Measurements from ENCODE around the gene AMER2. TPM values are rescaled to one million over a fixed set of nuclear protein-coding genes. Genes with fewer than 3 reads are reported as not detected.
A peak's percentile ranks its signal among the peaks of the same experiment; 100 is the strongest.

AMER2 gene
- total and polyA plus RNA-seq, 4 experiments from 2014 or later: not detected

- POLR2A ChIA-PET (ENCODE audit: partially characterized antibody): no interaction called here
- no peaks in the 10 kb centered on the region for H3K9me3 ChIP-seq (ENCODE audit: control insufficient read depth in 1 of 2, low read length in 2 of 2)
Observed at GRCh38 chr13:25175026-25175425, 2.9 kb upstream of the AMER2 start.

GRCh38 chr13:25174304-25174703 is 2.2 kb upstream of the AMER2 start:
- Mint-ChIP-seq H3K4me3 (no peak overlapping the region), H3K4me1 (peaks cover 6 to 15% (median 10%) of the 10 kb centered on the region in 4 donors), H3K27me3 (peaks cover 55 to 65% of the 10 kb centered on the region in 2 donors), H3K36me3 (no peaks in the 10 kb centered on the region), H3K9me3 (peaks cover 0 to 8% (median 2%) of the 10 kb centered on the region in 8 donors), H3K27ac (no peak overlapping the region)
- Histone ChIP-seq H3K27ac (ENCODE audit: low read depth, low read length) (no peak overlapping the region), H3K27me3 (ENCODE audit: insufficient read depth, low read length) (peaks cover 4% of the 10 kb centered on the region), H3K4me1 (ENCODE audit: insufficient read depth, low read length) (peaks cover 12% of the 10 kb centered on the region), H3K4me3 (ENCODE audit: low read length in 2 of 2) (no peak overlapping the region), H3K9me3 (ENCODE audit: control insufficient read depth in 1 of 2, low read length in 2 of 2) (no peaks in the 10 kb centered on the region), H3K36me3 (ENCODE audit: insufficient read depth, low read length) (no peaks in the 10 kb centered on the region)
- DNase-seq: no peak
- ChIA-PET POLR2A (ENCODE audit: partially characterized antibody) (no interaction called here), CTCF (ENCODE audit: partially characterized antibody) (no interaction called here)
- intact Hi-C loops (cut with micrococcal nuclease): no loop called here

More at GRCh38 chr13:25175026-25175425, 2.9 kb upstream of the AMER2 start:
- intact Hi-C loops (cut with micrococcal nuclease): no loop called here
- Mint-ChIP-seq H3K27ac (no peak overlapping the region), H3K36me3 (no peaks in the 10 kb centered on the region), H3K4me3 (no peak overlapping the region), H3K9me3 (peaks cover 0 to 9% (median 3%) of the 10 kb centered on the region in 8 donors), H3K27me3 (peaks cover 51 to 63% of the 10 kb centered on the region in 2 donors), H3K4me1 (peaks cover 6 to 11% (median 10%) of the 10 kb centered on the region in 4 donors)
- CTCF ChIA-PET (ENCODE audit: partially characterized antibody): interaction anchor here (1.1 kb wide), 1 partner anchor 60 kb away, joined by 3 read pairs; no protein-coding TSS in a partner anchor
- peaks cover 4% of the 10 kb centered on the region for H3K27me3 ChIP-seq (ENCODE audit: insufficient read depth, low read length)
- peaks cover 12% of the 10 kb centered on the region for H3K4me1 ChIP-seq (ENCODE audit: insufficient read depth, low read length)
- H3K36me3 ChIP-seq (ENCODE audit: insufficient read depth, low read length): no peaks in the 10 kb centered on the region
- no peak for DNase-seq
- H3K27ac ChIP-seq (ENCODE audit: low read depth, low read length): no peak overlapping the region
- no peak overlapping the region for H3K4me3 ChIP-seq (ENCODE audit: low read length in 2 of 2)

GRCh38 chr13:25172303-25172630 is 179 bp upstream of the AMER2 start:
- Mint-ChIP-seq H3K27ac (no peak overlapping the region), H3K36me3 (no peaks in the 10 kb centered on the region), H3K27me3 (peaks cover 54 to 62% of the 10 kb centered on the region in 2 donors), H3K9me3 (peaks cover 0 to 4% (median 0%) of the 10 kb centered on the region in 8 donors), H3K4me1 (peaks cover 6 to 15% (median 10%) of the 10 kb centered on the region in 4 donors), H3K4me3 (peak overlapping the region in 3 of 8 donors; percentile 60 to 77 (median 70))
- no peaks in the 10 kb centered on the region for H3K9me3 ChIP-seq (ENCODE audit: control insufficient read depth in 1 of 2, low read length in 2 of 2)
- peaks cover 12% of the 10 kb centered on the region for H3K4me1 ChIP-seq (ENCODE audit: insufficient read depth, low read length)
- peaks cover 4% of the 10 kb centered on the region for H3K27me3 ChIP-seq (ENCODE audit: insufficient read depth, low read length)
- ChIA-PET CTCF (ENCODE audit: partially characterized antibody) (no interaction called here), POLR2A (ENCODE audit: partially characterized antibody) (no interaction called here)
- H3K36me3 ChIP-seq (ENCODE audit: insufficient read depth, low read length): no peaks in the 10 kb centered on the region
- DNase-seq: no peak
- H3K27ac ChIP-seq (ENCODE audit: low read depth, low read length): no peak overlapping the region
- intact Hi-C loops (cut with micrococcal nuclease): no loop called here
- H3K4me3 ChIP-seq (ENCODE audit: low read length in 2 of 2): no peak overlapping the region

- POLR2A ChIA-PET (ENCODE audit: partially characterized antibody): no interaction called here
- CTCF ChIA-PET (ENCODE audit: partially characterized antibody): no interaction called here
- no peaks in the 10 kb centered on the region for H3K9me3 ChIP-seq (ENCODE audit: control insufficient read depth in 1 of 2, low read length in 2 of 2)
- Mint-ChIP-seq H3K27ac (no peak overlapping the region), H3K36me3 (no peaks in the 10 kb centered on the region), H3K9me3 (peaks cover 0 to 4% (median 0%) of the 10 kb centered on the region in 8 donors), H3K27me3 (peaks cover 48 to 52% of the 10 kb centered on the region in 2 donors), H3K4me1 (peaks cover 6 to 15% (median 10%) of the 10 kb centered on the region in 4 donors), H3K4me3 (peak overlapping the region in 6 of 8 donors; percentile 56 to 77 (median 72))
- H3K4me3 ChIP-seq (ENCODE audit: low read length in 2 of 2): no peak overlapping the region
- no peaks in the 10 kb centered on the region for H3K36me3 ChIP-seq (ENCODE audit: insufficient read depth, low read length)
- peaks cover 4% of the 10 kb centered on the region for H3K27me3 ChIP-seq (ENCODE audit: insufficient read depth, low read length)
- DNase-seq: no peak
- H3K4me1 ChIP-seq (ENCODE audit: insufficient read depth, low read length): peaks cover 12% of the 10 kb centered on the region
- intact Hi-C loops (cut with micrococcal nuclease): no loop called here
- no peak overlapping the region for H3K27ac ChIP-seq (ENCODE audit: low read depth, low read length)
Observed at GRCh38 chr13:25171170-25171516, 945 bp downstream of the AMER2 start.

GRCh38 chr13:25170554-25171111 is 1.5 kb downstream of the AMER2 start:
- peaks cover 4% of the 10 kb centered on the region for H3K27me3 ChIP-seq (ENCODE audit: insufficient read depth, low read length)
- no peaks in the 10 kb centered on the region for H3K9me3 ChIP-seq (ENCODE audit: control insufficient read depth in 1 of 2, low read length in 2 of 2)
- H3K27ac ChIP-seq (ENCODE audit: low read depth, low read length): no peak overlapping the region
- H3K4me3 ChIP-seq (ENCODE audit: low read length in 2 of 2): no peak overlapping the region
- CTCF ChIA-PET (ENCODE audit: partially characterized antibody): no interaction called here
- peaks cover 0 to 4% (median 0%) of the 10 kb centered on the region in 8 donors for H3K9me3 Mint-ChIP-seq
- intact Hi-C loops (cut with micrococcal nuclease): no loop called here
- DNase-seq: no peak
- H3K4me3 Mint-ChIP-seq: peak overlapping the region in 3 of 8 donors; percentile 23 to 54 (median 47)
- H3K27ac Mint-ChIP-seq: no peak overlapping the region
- peaks cover 6 to 15% (median 10%) of the 10 kb centered on the region in 4 donors for H3K4me1 Mint-ChIP-seq
- no peaks in the 10 kb centered on the region for H3K36me3 Mint-ChIP-seq
- H3K27me3 Mint-ChIP-seq: peaks cover 48 to 50% of the 10 kb centered on the region in 2 donors
- no peaks in the 10 kb centered on the region for H3K36me3 ChIP-seq (ENCODE audit: insufficient read depth, low read length)
- H3K4me1 ChIP-seq (ENCODE audit: insufficient read depth, low read length): peaks cover 12% of the 10 kb centered on the region
- POLR2A ChIA-PET (ENCODE audit: partially characterized antibody): no interaction called here

GRCh38 chr13:25169951-25170553 is 2.0 kb downstream of the AMER2 start:
- H3K36me3 ChIP-seq (ENCODE audit: insufficient read depth, low read length): no peaks in the 10 kb centered on the region
- Mint-ChIP-seq H3K9me3 (peaks cover 0 to 4% (median 0%) of the 10 kb centered on the region in 8 donors), H3K4me1 (peaks cover 6 to 15% (median 10%) of the 10 kb centered on the region in 4 donors), H3K27me3 (peaks cover 44% of the 10 kb centered on the region in 2 donors), H3K4me3 (peak overlapping the region in 3 of 8 donors; percentile 23 to 54 (median 47)), H3K27ac (peak overlapping the region in 1 of 7 donors; percentile 7), H3K36me3 (no peaks in the 10 kb centered on the region)
- H3K27ac ChIP-seq (ENCODE audit: low read depth, low read length): no peak overlapping the region
- intact Hi-C loops (cut with micrococcal nuclease): no loop called here
- ChIA-PET CTCF (ENCODE audit: partially characterized antibody) (no interaction called here), POLR2A (ENCODE audit: partially characterized antibody) (no interaction called here)
- H3K9me3 ChIP-seq (ENCODE audit: control insufficient read depth in 1 of 2, low read length in 2 of 2): no peaks in the 10 kb centered on the region
- H3K4me3 ChIP-seq (ENCODE audit: low read length in 2 of 2): no peak overlapping the region
- peaks cover 4% of the 10 kb centered on the region for H3K27me3 ChIP-seq (ENCODE audit: insufficient read depth, low read length)
- peaks cover 12% of the 10 kb centered on the region for H3K4me1 ChIP-seq (ENCODE audit: insufficient read depth, low read length)
- DNase-seq: no peak

GRCh38 chr13:25169356-25169755 is 2.7 kb downstream of the AMER2 start:
- Histone ChIP-seq H3K4me1 (ENCODE audit: insufficient read depth, low read length) (peaks cover 12% of the 10 kb centered on the region), H3K27ac (ENCODE audit: low read depth, low read length) (no peak overlapping the region), H3K27me3 (ENCODE audit: insufficient read depth, low read length) (peaks cover 4% of the 10 kb centered on the region), H3K36me3 (ENCODE audit: insufficient read depth, low read length) (no peaks in the 10 kb centered on the region), H3K9me3 (ENCODE audit: control insufficient read depth in 1 of 2, low read length in 2 of 2) (no peaks in the 10 kb centered on the region), H3K4me3 (ENCODE audit: low read length in 2 of 2) (no peak overlapping the region)
- POLR2A ChIA-PET (ENCODE audit: partially characterized antibody): no interaction called here
- Mint-ChIP-seq H3K27me3 (peaks cover 43% of the 10 kb centered on the region in 2 donors), H3K27ac (no peak overlapping the region), H3K4me1 (peaks cover 6 to 15% (median 10%) of the 10 kb centered on the region in 4 donors), H3K9me3 (peaks cover 0 to 4% (median 0%) of the 10 kb centered on the region in 8 donors), H3K36me3 (no peaks in the 10 kb centered on the region), H3K4me3 (peak overlapping the region in 1 of 8 donors; percentile 52)
- intact Hi-C loops (cut with micrococcal nuclease): no loop called here
- no peak for DNase-seq
- CTCF ChIA-PET (ENCODE audit: partially characterized antibody): no interaction called here

Measured in CD4-positive, alpha-beta memory T cell (primary cell).